Natural killer cell treated with Interleukin-12 subunit alpha and Interleukin-12 subunit beta and Interleukin-15 and Interleukin-18, amount 100 ng/mL, for 72 hours (primary cell): ENCODE results near the gene C19orf12. TPM values are rescaled to one million over a fixed set of nuclear protein-coding genes. Genes with fewer than 3 reads are reported as not detected.
"Not testable (repeated sequence)": the region's sequence is repeated elsewhere in the genome, so short reads cannot be mapped to it uniquely, and the experiment has no call there.

Experiments
- ATAC-seq, 2 donors: fragments of 150-1000 bp; cut with Tn5 transposase in 1 of 2; sonication (Bioruptor Pico), chemical (Tn5 transposase) in 1 of 2; 2 replicates each; pipeline ENCODE4 v1.10.0; 2021
- DNase-seq: peaks from one replicate; pipeline ENCODE4 v3.0.0; 2022; ENCODE audit warnings: low spot score
- H3K27ac Mint-ChIP-seq, 2 donors: 1 replicate in 1 of 2; 2 replicates in 1 of 2; pipeline ENCODE4 v1.8.0; 2022; ENCODE audit warnings: mixed read lengths in 2 of 2, mild to moderate bottlenecking in 1 of 2, moderate library complexity in 1 of 2
- H3K27me3 Mint-ChIP-seq, 2 donors: 1 replicate in 1 of 2; 2 replicates in 1 of 2; pipeline ENCODE4 v1.8.0; 2022; ENCODE audit warnings: mixed read lengths in 2 of 2
- H3K36me3 Mint-ChIP-seq: one replicate; pipeline ENCODE4 v1.8.0; 2022; ENCODE audit warnings: mixed read lengths
- H3K4me1 Mint-ChIP-seq, 2 donors: 1 replicate in 1 of 2; 2 replicates in 1 of 2; pipeline ENCODE4 v1.8.0; 2022; ENCODE audit warnings: low read depth in 2 of 2, mixed read lengths in 2 of 2, mild to moderate bottlenecking in 1 of 2
- H3K4me3 Mint-ChIP-seq: one replicate; pipeline ENCODE4 v1.8.0; 2022; ENCODE audit warnings: mixed read lengths
- H3K9me3 Mint-ChIP-seq: 2 replicates; pipeline ENCODE4 v1.8.0; 2022; ENCODE audit warnings: mixed read lengths
- total RNA-seq, 2 donors: library from RNA; stranded (reverse); gene quantifications; one replicate each; pipeline ENCODE4 v1.2.3, GENCODE V29; 2022

Gene C19orf12
- total RNA-seq, 2 donors from 2014 or later: 44.8 to 50.8 TPM

GRCh38 chr19:29714371-29714952 is 599 bp downstream of the C19orf12 start:
- ATAC-seq (peak; percentile 22 to 37), DNase-seq (no peak)
- no peaks in the 10 kb centered on the region for H3K27me3 Mint-ChIP-seq
- H3K4me1 Mint-ChIP-seq: peaks cover 49 to 54% of the 10 kb centered on the region in 2 donors
- H3K9me3 Mint-ChIP-seq: no peaks in the 10 kb centered on the region
- peak overlapping the region; percentile 90 for H3K4me3 Mint-ChIP-seq
- H3K27ac Mint-ChIP-seq: peak overlapping the region; percentile 80 to 83
- H3K36me3 Mint-ChIP-seq: no peaks in the 10 kb centered on the region

GRCh38 chr19:29712744-29713516 is 2.1 kb downstream of the C19orf12 start:
- no peaks in the 10 kb centered on the region for H3K9me3 Mint-ChIP-seq
- ATAC-seq: no peak

DNA sequence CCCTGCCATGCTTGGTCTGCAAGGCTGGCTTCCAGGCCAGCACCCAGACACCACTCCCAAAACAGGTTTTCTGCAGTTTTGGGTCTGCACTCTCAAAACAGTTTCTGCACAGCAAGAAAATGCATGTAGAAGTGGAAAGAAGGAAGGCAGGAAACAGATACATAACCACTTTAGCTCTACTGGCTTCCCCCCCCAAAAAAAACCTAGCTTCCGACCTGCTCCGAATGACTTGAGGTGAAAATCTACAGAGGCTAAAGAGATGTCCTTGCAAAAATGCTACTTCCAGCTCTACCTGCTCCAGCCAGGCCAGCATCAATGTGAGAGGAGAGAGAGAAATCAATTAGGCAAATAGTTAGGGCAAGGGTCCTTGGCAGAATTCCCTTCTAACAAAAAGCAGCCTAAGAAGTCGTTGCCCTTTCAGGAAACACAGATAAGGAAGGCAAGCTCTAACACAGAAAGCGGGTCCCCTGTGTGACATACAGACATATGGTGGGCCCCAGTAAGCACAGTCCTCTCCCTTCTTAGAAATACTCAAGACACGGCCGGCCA is 3.4 kb downstream of the C19orf12 start:
- no peaks in the 10 kb centered on the region for H3K9me3 Mint-ChIP-seq
- H3K4me3 Mint-ChIP-seq: peak overlapping the region; percentile 60
- peaks cover 57 to 62% of the 10 kb centered on the region in 2 donors for H3K4me1 Mint-ChIP-seq
- peak overlapping the region; percentile 80 to 83 for H3K27ac Mint-ChIP-seq
- ATAC-seq (no peak), DNase-seq (no peak)
- H3K27me3 Mint-ChIP-seq: no peaks in the 10 kb centered on the region
- no peaks in the 10 kb centered on the region for H3K36me3 Mint-ChIP-seq

More at GRCh38 chr19:29712744-29713516, 2.1 kb downstream of the C19orf12 start:
- peak overlapping the region; percentile 80 to 83 for H3K27ac Mint-ChIP-seq
- H3K4me1 Mint-ChIP-seq: peaks cover 58 to 64% of the 10 kb centered on the region in 2 donors
- H3K36me3 Mint-ChIP-seq: no peaks in the 10 kb centered on the region
- H3K27me3 Mint-ChIP-seq: no peaks in the 10 kb centered on the region
- H3K4me3 Mint-ChIP-seq: peak overlapping the region; percentile 90
- DNase-seq: no peak

- not testable (repeated sequence) for H3K9me3 Mint-ChIP-seq, DNase-seq, H3K4me3 Mint-ChIP-seq, H3K27me3 Mint-ChIP-seq, ATAC-seq, H3K36me3 Mint-ChIP-seq
- Mint-ChIP-seq H3K4me1 (peaks cover 51 to 55% of the 10 kb centered on the region in 2 donors), H3K27ac (peak overlapping the region in 1 of 2 donors; percentile 12)
These were observed 5.6 kb downstream of the C19orf12 start for GRCh38 chr19:29709440-29709798.

- DNase-seq (no peak), ATAC-seq (no peak)
- Mint-ChIP-seq H3K36me3 (peaks cover 6% of the 10 kb centered on the region), H3K27ac (peak overlapping the region in 1 of 2 donors; percentile 12), H3K27me3 (no peaks in the 10 kb centered on the region), H3K4me3 (no peak overlapping the region), H3K9me3 (no peaks in the 10 kb centered on the region), H3K4me1 (peaks cover 48 to 51% of the 10 kb centered on the region in 2 donors)
These were observed 6.3 kb downstream of the C19orf12 start for GRCh38 chr19:29708554-29709439.

GRCh38 chr19:29706635-29707034 is 8.4 kb downstream of the C19orf12 start:
- no peak for DNase-seq
- Mint-ChIP-seq H3K9me3 (no peaks in the 10 kb centered on the region), H3K27me3 (no peaks in the 10 kb centered on the region), H3K4me1 (peaks cover 30% of the 10 kb centered on the region in 2 donors), H3K36me3 (peaks cover 6% of the 10 kb centered on the region), H3K4me3 (no peak overlapping the region), H3K27ac (peak overlapping the region in 1 of 2 donors; percentile 39)
- ATAC-seq: no peak

DNA sequence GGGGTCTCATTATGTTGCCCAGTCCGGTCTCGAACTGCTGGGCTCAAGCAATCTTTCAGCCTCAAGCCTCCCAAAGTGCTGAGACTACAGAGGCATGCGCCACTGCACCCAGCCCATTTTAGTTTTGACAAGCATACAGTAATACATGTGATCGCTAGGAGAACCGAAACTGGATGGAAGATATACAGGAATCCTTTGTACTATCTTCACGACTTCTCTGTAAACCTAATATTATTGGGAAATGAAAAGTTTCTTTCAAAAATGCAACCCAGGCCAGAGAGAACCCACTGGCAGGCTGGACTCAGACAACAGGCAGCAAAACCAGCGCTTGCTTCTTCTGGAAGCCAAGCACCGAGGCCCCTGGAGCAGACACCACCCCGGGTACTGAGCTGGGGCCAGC is 9.4 kb downstream of the C19orf12 start:
- Mint-ChIP-seq H3K9me3 (no peaks in the 10 kb centered on the region), H3K27me3 (no peaks in the 10 kb centered on the region), H3K4me3 (no peak overlapping the region), H3K36me3 (peaks cover 6% of the 10 kb centered on the region), H3K4me1 (peaks cover 23 to 26% of the 10 kb centered on the region in 2 donors), H3K27ac (peak overlapping the region; percentile 66 to 75)
- ATAC-seq (no peak), DNase-seq (no peak)

DNA sequence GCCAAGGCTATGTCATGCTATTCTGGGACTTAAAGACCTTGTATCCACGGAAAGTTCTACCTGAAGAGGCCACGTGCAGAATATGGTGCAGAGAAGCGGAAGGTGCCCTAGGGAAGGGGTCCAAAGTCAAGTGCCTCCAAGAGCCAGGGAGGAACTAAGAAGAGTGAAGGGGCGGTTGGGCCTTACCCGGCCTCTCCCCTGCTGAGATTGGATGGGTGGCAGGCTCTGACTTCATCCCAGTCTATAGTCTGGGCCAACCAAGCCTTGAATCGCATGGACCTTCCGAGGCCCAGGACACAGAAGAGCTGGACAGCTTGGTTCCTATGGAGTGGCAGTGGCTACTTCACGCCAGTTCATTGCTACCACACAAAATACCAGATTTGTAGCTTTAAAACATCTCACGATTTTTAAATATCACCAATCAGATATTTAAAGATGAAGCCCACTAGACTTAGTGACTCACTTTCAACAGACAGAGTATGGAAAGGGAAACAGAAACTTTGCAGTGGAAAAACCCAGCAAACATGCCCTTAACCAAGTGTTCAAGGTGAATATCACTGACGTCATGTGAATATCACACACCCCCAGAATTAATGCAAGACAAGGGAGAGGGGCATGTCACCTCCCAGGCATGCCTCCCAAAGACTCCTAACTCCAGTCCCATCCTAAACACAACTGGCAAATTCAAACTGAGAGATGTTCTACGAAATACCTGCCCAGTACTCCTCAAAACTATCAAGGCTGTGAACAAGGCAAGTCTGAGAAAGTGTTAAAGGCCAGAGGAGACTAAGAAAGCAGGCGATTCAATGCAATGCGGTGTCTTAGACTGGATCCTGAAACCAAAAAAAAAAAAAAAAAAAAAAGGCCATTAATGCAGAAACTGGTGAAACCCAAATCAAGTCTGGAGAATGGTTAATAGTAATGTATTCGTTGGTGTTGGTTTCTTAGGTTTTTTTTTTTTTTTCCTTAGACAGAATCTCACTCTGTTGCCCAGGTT is 10.2 kb downstream of the C19orf12 start:
- ATAC-seq (peak; percentile 62 to 71), DNase-seq (no peak)
- no peaks in the 10 kb centered on the region for H3K27me3 Mint-ChIP-seq
- H3K36me3 Mint-ChIP-seq: peaks cover 6% of the 10 kb centered on the region
- H3K27ac Mint-ChIP-seq: peak overlapping the region; percentile 66 to 75
- H3K4me1 Mint-ChIP-seq: peaks cover 19 to 20% of the 10 kb centered on the region in 2 donors
- H3K4me3 Mint-ChIP-seq: peak overlapping the region; percentile 21
- no peaks in the 10 kb centered on the region for H3K9me3 Mint-ChIP-seq

DNA sequence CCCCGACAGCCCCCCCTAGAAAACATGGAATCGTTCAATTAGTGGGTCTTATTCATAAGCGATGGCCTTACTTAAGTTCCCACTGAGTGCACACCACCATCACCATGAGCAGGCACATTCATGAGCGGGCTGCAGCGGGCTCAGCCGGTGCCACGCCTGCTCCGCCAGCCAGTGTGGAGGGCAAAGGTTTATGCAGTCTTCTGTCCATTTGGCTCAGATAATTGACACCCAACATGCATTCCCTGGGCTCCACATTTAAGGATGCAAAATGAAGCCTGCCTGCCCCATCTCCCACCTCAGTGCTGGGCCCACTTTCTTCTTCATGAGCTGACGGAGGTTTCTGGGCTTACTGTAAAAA is 12.1 kb downstream of the C19orf12 start:
- Mint-ChIP-seq H3K27me3 (no peaks in the 10 kb centered on the region), H3K4me1 (peaks cover 11% of the 10 kb centered on the region in 2 donors), H3K27ac (no peak overlapping the region), H3K4me3 (no peak overlapping the region), H3K9me3 (no peaks in the 10 kb centered on the region), H3K36me3 (peaks cover 6% of the 10 kb centered on the region)
- ATAC-seq: no peak
- no peak for DNase-seq

- H3K4me1 Mint-ChIP-seq: peaks cover 11 to 15% of the 10 kb centered on the region in 2 donors
- no peak overlapping the region for H3K27ac Mint-ChIP-seq
- ATAC-seq (no peak), DNase-seq (no peak)
- H3K36me3 Mint-ChIP-seq: peaks cover 6% of the 10 kb centered on the region
- no peak overlapping the region for H3K4me3 Mint-ChIP-seq
- no peaks in the 10 kb centered on the region for H3K27me3 Mint-ChIP-seq
- H3K9me3 Mint-ChIP-seq: no peaks in the 10 kb centered on the region
These were observed 12.7 kb downstream of the C19orf12 start for GRCh38 chr19:29702161-29702962.

- peaks cover 15 to 20% of the 10 kb centered on the region in 2 donors for H3K4me1 Mint-ChIP-seq
- H3K9me3 Mint-ChIP-seq: no peaks in the 10 kb centered on the region
- H3K27me3 Mint-ChIP-seq: no peaks in the 10 kb centered on the region
- no peak overlapping the region for H3K27ac Mint-ChIP-seq
- ATAC-seq (no peak), DNase-seq (no peak)
- H3K36me3 Mint-ChIP-seq: peaks cover 6% of the 10 kb centered on the region
- H3K4me3 Mint-ChIP-seq: no peak overlapping the region
These were observed 14.6 kb downstream of the C19orf12 start for GRCh38 chr19:29700498-29700897.

DNA sequence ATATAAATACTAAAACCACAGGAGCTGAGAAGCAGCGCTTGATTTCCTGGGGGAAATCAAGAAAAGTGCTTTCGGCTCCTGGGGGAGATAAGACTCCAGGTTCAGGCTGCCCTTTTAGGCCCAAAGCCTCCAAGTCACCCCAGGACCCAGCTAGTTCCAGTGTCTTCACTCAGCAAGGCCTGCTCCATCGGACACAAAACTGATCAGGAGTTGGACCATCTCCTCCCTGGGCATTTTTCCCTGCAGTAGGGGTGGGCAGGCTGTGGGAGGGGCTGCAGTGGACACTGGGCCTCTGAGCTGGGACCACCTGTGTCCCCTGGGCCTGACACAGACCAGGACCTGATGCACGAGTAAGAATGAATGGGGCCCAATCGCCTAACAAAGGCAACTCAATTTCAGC is 15.2 kb downstream of the C19orf12 start:
- ATAC-seq (no peak), DNase-seq (no peak)
- no peak overlapping the region for H3K27ac Mint-ChIP-seq
- peaks cover 3% of the 10 kb centered on the region for H3K36me3 Mint-ChIP-seq
- H3K9me3 Mint-ChIP-seq: no peaks in the 10 kb centered on the region
- no peaks in the 10 kb centered on the region for H3K27me3 Mint-ChIP-seq
- H3K4me1 Mint-ChIP-seq: peaks cover 14 to 20% of the 10 kb centered on the region in 2 donors
- no peak overlapping the region for H3K4me3 Mint-ChIP-seq
